Suppressor macrophage (primary cell): ENCODE data around the gene HHIPL1.

ENCODE experiments used
- DNase-seq, 4 experiments: peaks; one replicate each; pipeline ENCODE4 v3.0.0-alpha.2; 2020 to 2022

The HHIPL1 gene

GRCh38 chr14:99691111-99691885 lies 46.4 kb downstream of the HHIPL1 start:
- DNase-seq, result no peak

- no peak for DNase-seq
Measured at GRCh38 chr14:99693918-99694317, 49.0 kb downstream of the HHIPL1 start.

GRCh38 chr14:99696929-99697328 lies 52.0 kb downstream of the HHIPL1 start:
- no peak for DNase-seq

- DNase-seq, result no peak
Measured at GRCh38 chr14:99698236-99698635, 53.3 kb downstream of the HHIPL1 start.

GRCh38 chr14:99698642-99699041 lies 53.7 kb downstream of the HHIPL1 start:
- DNase-seq, result no peak

- no peak for DNase-seq
Measured at GRCh38 chr14:99699085-99699760, 54.3 kb downstream of the HHIPL1 start.

GRCh38 chr14:99699861-99700260 lies 54.9 kb downstream of the HHIPL1 start:
- DNase-seq, result no peak

GRCh38 chr14:99700379-99700778 lies 55.5 kb downstream of the HHIPL1 start:
- DNase-seq, result no peak

GRCh38 chr14:99701260-99701659 lies 56.3 kb downstream of the HHIPL1 start:
- DNase-seq, result no peak

GRCh38 chr14:99702115-99702514 lies 57.2 kb downstream of the HHIPL1 start:
- no peak for DNase-seq

- DNase-seq, result no peak
Measured at GRCh38 chr14:99703381-99703780, 58.5 kb downstream of the HHIPL1 start.

GRCh38 chr14:99704037-99704436 lies 59.1 kb downstream of the HHIPL1 start:
- DNase-seq, result no peak

- no peak for DNase-seq
Measured at GRCh38 chr14:99706107-99706900, 61.4 kb downstream of the HHIPL1 start.

GRCh38 chr14:99707420-99707819 lies 62.5 kb downstream of the HHIPL1 start:
- DNase-seq, result no peak

- no peak for DNase-seq
Measured at GRCh38 chr14:99707921-99708320, 63.0 kb downstream of the HHIPL1 start.

- no peak for DNase-seq
Measured at GRCh38 chr14:99708449-99708848, 63.5 kb downstream of the HHIPL1 start.

GRCh38 chr14:99713972-99714371 lies 69.0 kb downstream of the HHIPL1 start:
- no peak for DNase-seq

GRCh38 chr14:99715266-99716000 lies 70.5 kb downstream of the HHIPL1 start:
- no peak for DNase-seq

GRCh38 chr14:99716091-99716849 lies 71.3 kb downstream of the HHIPL1 start:
- DNase-seq, result no peak

- no peak for DNase-seq
Measured at GRCh38 chr14:99716850-99717681, 72.1 kb downstream of the HHIPL1 start.

GRCh38 chr14:99717682-99718013 lies 72.7 kb downstream of the HHIPL1 start:
- no peak for DNase-seq
